Measurements from ENCODE around the gene AIPL1. TPM values are rescaled to one million over a fixed set of nuclear protein-coding genes. Genes with fewer than 3 reads are reported as not detected.

AIPL1 gene
- total RNA-seq, 5 donors from 2014 or later (not counting 1 experiment from before 2014, with no cell fraction given), result not detected

- no peaks in the 10 kb centered on the region for H3K9me3 Mint-ChIP-seq
- ChIA-PET POLR2A (interaction anchor here in 1 of 2 donors (0.7 kb wide), 1 partner anchor 23 kb away, joined by 3 read pairs; no protein-coding TSS in a partner anchor), CTCF (no interaction called here)
- H3K4me1 ChIP-seq (ENCODE audit: control insufficient read depth in 1 of 2, extremely low read depth in 1 of 2, insufficient read depth in 2 of 2, low read length in 2 of 2), result no peaks in the 10 kb centered on the region
- H3K36me3 Mint-ChIP-seq, result no peaks in the 10 kb centered on the region
- no peaks in the 10 kb centered on the region for H3K9me3 ChIP-seq
- ATAC-seq (replicated peaks in 1 of 4) (no peak), DNase-seq (no peak)
- 24% methylated on average over 6 of the region's 10 CpGs for WGBS (ENCODE audit: insufficient coverage)
- H3K4me3 ChIP-seq (ENCODE audit: control insufficient read depth in 1 of 2, extremely low read depth in 1 of 2, low read length in 1 of 2), result no peak overlapping the region
- peaks cover 0 to 9% (median 7%) of the 10 kb centered on the region in 3 donors for H3K4me1 Mint-ChIP-seq
- H3K27me3 ChIP-seq (replicated peaks in 1 of 2; ENCODE audit: control insufficient read depth in 2 of 2, extremely low read depth in 1 of 2, insufficient read depth in 2 of 2, low read length in 1 of 2), result peaks cover 0 to 10% of the 10 kb centered on the region in 2 experiments
- no peak overlapping the region for H3K4me3 Mint-ChIP-seq
- no peak overlapping the region for H3K27ac Mint-ChIP-seq
- H3K36me3 ChIP-seq (ENCODE audit: control insufficient read depth in 2 of 2, extremely low read depth in 1 of 2, insufficient read depth in 1 of 2, low read length in 1 of 2), result no peaks in the 10 kb centered on the region
- no peak overlapping the region for H3K27ac ChIP-seq (ENCODE audit: low read length)
- peaks cover 0 to 3% of the 10 kb centered on the region in 2 donors for H3K27me3 Mint-ChIP-seq
Measured at GRCh38 chr17:6461792-6462524, 27.0 kb upstream of the AIPL1 start.

DNA sequence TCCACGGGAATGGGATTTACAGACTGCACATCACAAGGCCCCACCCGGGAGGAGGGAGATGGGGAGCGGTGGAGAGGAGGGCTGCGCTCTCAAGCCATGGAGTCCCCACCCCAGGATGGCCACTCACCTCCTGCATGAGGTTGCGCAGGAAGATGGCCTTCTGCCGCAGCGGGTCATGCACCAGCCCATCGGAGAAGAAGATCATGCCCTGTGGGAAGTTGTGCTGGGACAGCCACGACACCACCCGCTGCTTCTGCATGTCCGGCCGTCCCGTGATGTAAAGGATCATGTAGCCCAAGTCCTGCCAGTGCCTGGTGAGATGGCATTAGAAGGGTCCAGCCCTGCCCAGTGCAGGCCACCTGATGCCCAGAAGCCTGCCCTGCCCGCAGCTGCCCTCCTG, 26.3 kb upstream of the AIPL1 start:
- WGBS (ENCODE audit: insufficient coverage), result 90% methylated on average over 10 of the region's 14 CpGs
- no peak overlapping the region for H3K27ac ChIP-seq (ENCODE audit: low read length)

DNA sequence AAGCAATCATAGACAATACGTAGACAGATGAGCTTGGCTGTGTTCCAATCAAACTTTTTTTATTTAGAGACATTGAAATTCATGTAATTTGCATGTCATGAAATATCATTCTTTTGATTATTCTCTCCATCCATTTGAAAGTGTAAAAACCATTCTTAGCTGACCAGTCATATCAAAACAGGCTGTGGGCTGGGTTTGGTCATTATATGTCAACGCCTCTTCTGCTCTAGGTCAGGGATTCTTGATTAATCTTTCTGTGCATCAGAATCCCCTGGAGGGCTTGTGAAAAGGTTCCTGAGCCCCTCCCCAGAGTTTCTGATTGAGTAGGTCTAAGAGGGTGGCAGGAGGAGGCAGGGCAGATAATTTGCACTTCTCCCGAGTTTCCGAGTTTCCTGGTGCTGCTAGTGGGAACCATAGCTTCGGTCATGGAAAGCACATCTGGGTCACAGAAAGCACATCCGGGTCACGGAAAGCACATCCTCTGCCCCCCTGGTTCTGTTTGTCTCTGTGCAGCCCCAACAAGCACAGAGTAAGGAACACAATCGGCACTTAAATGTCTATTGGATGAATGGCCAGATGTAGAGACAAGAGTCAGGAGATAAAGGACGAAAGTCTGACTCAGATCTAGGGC, 25.7 kb upstream of the AIPL1 start:
- H3K36me3 ChIP-seq (ENCODE audit: control insufficient read depth in 2 of 2, extremely low read depth in 1 of 2, insufficient read depth in 1 of 2, low read length in 1 of 2), result no peaks in the 10 kb centered on the region
- H3K27ac Mint-ChIP-seq, result no peak overlapping the region
- DNase-seq (no peak), ATAC-seq (replicated peaks in 1 of 4) (no peak)
- H3K27ac ChIP-seq (ENCODE audit: low read length), result no peak overlapping the region
- H3K4me1 Mint-ChIP-seq, result peaks cover 3 to 17% (median 13%) of the 10 kb centered on the region in 3 donors
- H3K36me3 Mint-ChIP-seq, result no peaks in the 10 kb centered on the region
- H3K4me1 ChIP-seq (ENCODE audit: control insufficient read depth in 1 of 2, extremely low read depth in 1 of 2, insufficient read depth in 2 of 2, low read length in 2 of 2), result peaks cover 0 to 3% of the 10 kb centered on the region in 2 experiments
- no peaks in the 10 kb centered on the region for H3K9me3 ChIP-seq
- CTCF ChIA-PET, result no interaction called here
- peaks cover 0 to 4% of the 10 kb centered on the region in 2 experiments for H3K27me3 ChIP-seq (replicated peaks in 1 of 2; ENCODE audit: control insufficient read depth in 2 of 2, extremely low read depth in 1 of 2, insufficient read depth in 2 of 2, low read length in 1 of 2)
- peaks cover 0 to 1% of the 10 kb centered on the region in 2 donors for H3K27me3 Mint-ChIP-seq
- H3K4me3 ChIP-seq (ENCODE audit: control insufficient read depth in 1 of 2, extremely low read depth in 1 of 2, low read length in 1 of 2), result no peak overlapping the region
- H3K9me3 Mint-ChIP-seq, result no peaks in the 10 kb centered on the region
- 68% methylated on average over 4 of the region's 9 CpGs for WGBS (ENCODE audit: insufficient coverage)
- no peak overlapping the region for H3K4me3 Mint-ChIP-seq
- POLR2A ChIA-PET, result no interaction called here

More for the DNA sequence above, 26.3 kb upstream of the AIPL1 start:
- peaks cover 0 to 9% of the 10 kb centered on the region in 2 experiments for H3K27me3 ChIP-seq (replicated peaks in 1 of 2; ENCODE audit: control insufficient read depth in 2 of 2, extremely low read depth in 1 of 2, insufficient read depth in 2 of 2, low read length in 1 of 2)
- H3K27ac Mint-ChIP-seq, result no peak overlapping the region
- ChIA-PET CTCF (no interaction called here), POLR2A (no interaction called here)
- H3K4me1 Mint-ChIP-seq, result peaks cover 3 to 16% (median 13%) of the 10 kb centered on the region in 3 donors
- H3K36me3 ChIP-seq (ENCODE audit: control insufficient read depth in 2 of 2, extremely low read depth in 1 of 2, insufficient read depth in 1 of 2, low read length in 1 of 2), result no peaks in the 10 kb centered on the region
- peaks cover 0 to 3% of the 10 kb centered on the region in 2 donors for H3K27me3 Mint-ChIP-seq
- DNase-seq, result no peak
- no peak overlapping the region for H3K4me3 ChIP-seq (ENCODE audit: control insufficient read depth in 1 of 2, extremely low read depth in 1 of 2, low read length in 1 of 2)
- no peaks in the 10 kb centered on the region for H3K36me3 Mint-ChIP-seq
- H3K4me1 ChIP-seq (ENCODE audit: control insufficient read depth in 1 of 2, extremely low read depth in 1 of 2, insufficient read depth in 2 of 2, low read length in 2 of 2), result no peaks in the 10 kb centered on the region
- ATAC-seq (replicated peaks in 1 of 4), result no peak
- H3K4me3 Mint-ChIP-seq, result no peak overlapping the region
- H3K9me3 ChIP-seq, result no peaks in the 10 kb centered on the region
- no peaks in the 10 kb centered on the region for H3K9me3 Mint-ChIP-seq

- H3K4me3 Mint-ChIP-seq, result no peak overlapping the region
- Histone ChIP-seq H3K9me3 (no peaks in the 10 kb centered on the region), H3K4me3 (ENCODE audit: control insufficient read depth in 1 of 2, extremely low read depth in 1 of 2, low read length in 1 of 2) (no peak overlapping the region), H3K27ac (ENCODE audit: low read length) (no peak overlapping the region), H3K4me1 (ENCODE audit: control insufficient read depth in 1 of 2, extremely low read depth in 1 of 2, insufficient read depth in 2 of 2, low read length in 2 of 2) (peaks cover 0 to 16% of the 10 kb centered on the region in 2 experiments), H3K36me3 (ENCODE audit: control insufficient read depth in 2 of 2, extremely low read depth in 1 of 2, insufficient read depth in 1 of 2, low read length in 1 of 2) (no peaks in the 10 kb centered on the region), H3K27me3 (replicated peaks in 1 of 2; ENCODE audit: control insufficient read depth in 2 of 2, extremely low read depth in 1 of 2, insufficient read depth in 2 of 2, low read length in 1 of 2) (peaks cover 0 to 21% of the 10 kb centered on the region in 2 experiments)
- peaks cover 9 to 23% (median 19%) of the 10 kb centered on the region in 3 donors for H3K4me1 Mint-ChIP-seq
- DNase-seq, result no peak
- no peak overlapping the region for H3K27ac Mint-ChIP-seq
- POLR2A ChIA-PET, result no interaction called here
- CTCF ChIA-PET, result interaction anchor here in 1 of 2 donors (0.7 kb wide), 1 partner anchor 307 kb away, joined by 5 read pairs; no protein-coding TSS in a partner anchor
- ATAC-seq (replicated peaks in 1 of 4), result no peak
- WGBS (ENCODE audit: insufficient coverage), result 89% methylated on average over 14 of the region's 14 CpGs
- no peaks in the 10 kb centered on the region for H3K9me3 Mint-ChIP-seq
- no peaks in the 10 kb centered on the region for H3K27me3 Mint-ChIP-seq
- H3K36me3 Mint-ChIP-seq, result no peaks in the 10 kb centered on the region
Measured at GRCh38 chr17:6458460-6458950, 23.6 kb upstream of the AIPL1 start.

GRCh38 chr17:6457688-6458459, 23.0 kb upstream of the AIPL1 start:
- no peak for ATAC-seq (replicated peaks in 1 of 4)
- Histone ChIP-seq H3K27me3 (replicated peaks in 1 of 2; ENCODE audit: control insufficient read depth in 2 of 2, extremely low read depth in 1 of 2, insufficient read depth in 2 of 2, low read length in 1 of 2) (peaks cover 0 to 22% of the 10 kb centered on the region in 2 experiments), H3K4me3 (ENCODE audit: control insufficient read depth in 1 of 2, extremely low read depth in 1 of 2, low read length in 1 of 2) (no peak overlapping the region), H3K4me1 (ENCODE audit: control insufficient read depth in 1 of 2, extremely low read depth in 1 of 2, insufficient read depth in 2 of 2, low read length in 2 of 2) (peaks cover 0 to 16% of the 10 kb centered on the region in 2 experiments), H3K36me3 (ENCODE audit: control insufficient read depth in 2 of 2, extremely low read depth in 1 of 2, insufficient read depth in 1 of 2, low read length in 1 of 2) (no peaks in the 10 kb centered on the region), H3K9me3 (no peaks in the 10 kb centered on the region), H3K27ac (ENCODE audit: low read length) (no peak overlapping the region)
- H3K27me3 Mint-ChIP-seq, result no peaks in the 10 kb centered on the region
- CTCF ChIA-PET, result interaction anchor here in 1 of 2 donors (0.7 kb wide), 1 partner anchor 308 kb away, joined by 5 read pairs; no protein-coding TSS in a partner anchor
- no peak for DNase-seq
- no peaks in the 10 kb centered on the region for H3K36me3 Mint-ChIP-seq
- H3K4me1 Mint-ChIP-seq, result peaks cover 11 to 28% (median 26%) of the 10 kb centered on the region in 3 donors
- WGBS (ENCODE audit: insufficient coverage), result 96% methylated on average over 7 of the region's 10 CpGs
- POLR2A ChIA-PET, result no interaction called here
- H3K4me3 Mint-ChIP-seq, result no peak overlapping the region
- no peak overlapping the region for H3K27ac Mint-ChIP-seq
- H3K9me3 Mint-ChIP-seq, result no peaks in the 10 kb centered on the region

Measured in T-cell (primary cell).